GM13977 (cell line): Measurements from ENCODE around the gene OR7G3.

Source experiments
- DNase-seq: peaks from one replicate; pipeline ENCODE4 v3.0.0; 2012; ENCODE audit warnings: low spot score
- CTCF ChIP-seq: IDR thresholded peaks from 2 replicates; pipeline ENCODE4 v1.5.1; 2012; ENCODE audit warnings: mild to moderate bottlenecking, control low read depth; ENCODE audit not compliant: insufficient read depth; ENCODE audit errors: extremely low read depth, missing control alignments
- in situ Hi-C: fragments of 300-500 bp; cut with MboI; formaldehyde crosslinking; loops from one replicate; pipeline ENCODE4 v1.12.0; 2022; ENCODE audit warnings: low sequenced_read_pairs, low pct_unique_long_range_greater_than_20kb, mixed read lengths, inconsistent platforms; ENCODE audit not compliant: unreplicated experiment

Gene OR7G3

GRCh38 chr19:9128171-9128570 lies 1.4 kb upstream of the OR7G3 start:
- no peak for TF ChIP-seq CTCF
- DNase-seq, result no peak
- in situ Hi-C loops, result loop anchor here (25.0 kb wide), 2 partner anchors 484 to 659 kb away; partner anchors contain the start of gene ZNF561

GRCh38 chr19:9116547-9116946 lies 10.2 kb downstream of the OR7G3 start:
- DNase-seq, result no peak
- no peak for TF ChIP-seq CTCF
- in situ Hi-C loops, result no loop called here

GRCh38 chr19:9115307-9115813 lies 11.4 kb downstream of the OR7G3 start, which contains the start of gene OR7G1:
Gene OR7G1, minus strand, starts transcription at chr19:9115763. Its CDS starts 0 bp downstream, at chr19:9115763.
- in situ Hi-C loops, result no loop called here
- TF ChIP-seq CTCF, result no peak
- DNase-seq, result no peak

GRCh38 chr19:9109959-9110358 lies 16.8 kb downstream of the OR7G3 start:
- TF ChIP-seq CTCF, result no peak
- in situ Hi-C loops, result no loop called here
- DNase-seq, result no peak

GRCh38 chr19:9107375-9107774 lies 19.4 kb downstream of the OR7G3 start, which contains the start of gene OR7G2:
Gene OR7G2, minus strand, starts transcription at chr19:9107475. Its CDS starts 4,232 bp downstream, at chr19:9103243.
- no peak for TF ChIP-seq CTCF
- DNase-seq, result no peak
- in situ Hi-C loops, result no loop called here

GRCh38 chr19:9086761-9087160 lies 40.0 kb downstream of the OR7G3 start, which contains the start of gene OR1M1:
Gene OR1M1, plus strand, starts transcription at chr19:9087061. Its CDS starts 6,184 bp downstream, at chr19:9093245.
- TF ChIP-seq CTCF, result no peak
- DNase-seq, result no peak
- in situ Hi-C loops, result no loop called here
